Endothelial cell of umbilical vein (primary cell): ENCODE data around the gene MYBBP1A. TPM values are rescaled to one million over a fixed set of nuclear protein-coding genes. Genes with fewer than 3 reads are reported as not detected.

ENCODE experiments used
- BruUV-seq: library from RNA; stranded (reverse); fragments of 400-500 nt; replicated peaks from 2 replicates; lab custom pipeline; 2021; lab: Mats Ljungman, UMichigan
- CTCF ChIA-PET: fragments of 300-600, 350-600 bp; sonication (Branson Sonifier 250); formaldehyde crosslinking; loops from one replicate; lab custom pipeline; 2021; ENCODE audit warnings: antibody characterized with exemption, inconsistent platforms; lab: Charles Lee
- POLR2A ChIA-PET: fragments of 300-600, 350-600 bp; sonication (Branson Sonifier 250); formaldehyde crosslinking; loops from one replicate; lab custom pipeline; 2021; ENCODE audit warnings: antibody characterized with exemption, inconsistent platforms; lab: Charles Lee
- DNase-seq: peaks from one replicate; pipeline ENCODE4 v3.0.0-alpha.2; 2011; ENCODE audit warnings: low read depth, low spot score
- FAIRE-seq: peaks from 2 replicates; lab custom pipeline; 2011; peaks lifted over from hg19 to GRCh38; lab: Jason Lieb, UNC
- H2AFZ ChIP-seq: 2 replicates; pipeline ENCODE4 v1.6.0; 2012; ENCODE audit warnings: low read depth, low read length, control low read depth, inconsistent platforms
- H3K27ac ChIP-seq: 2 replicates; pipeline ENCODE4 v1.5.1; 2011; ENCODE audit warnings: low read depth, mild to moderate bottlenecking, control low read depth, low read length, moderate library complexity; ENCODE audit not compliant: insufficient read depth
- H3K27me3 ChIP-seq, 2 experiments: 2 replicates each; pipeline versions ENCODE4 v1.6.0 to v1.6.1; 2011; ENCODE audit warnings: low read length in 2 of 2, mixed read lengths in 1 of 2; ENCODE audit not compliant: control insufficient read depth in 2 of 2, insufficient read depth in 2 of 2
- H3K36me3 ChIP-seq, 2 experiments: 2 replicates in 1 of 2; 3 replicates in 1 of 2; pipeline ENCODE4 v1.5.1; 2011; ENCODE audit warnings: low read length in 2 of 2, mild to moderate bottlenecking in 1 of 2, moderate library complexity in 1 of 2; ENCODE audit not compliant: control insufficient read depth in 2 of 2, insufficient read depth in 2 of 2; ENCODE audit errors: extremely low read depth in 1 of 2
- H3K4me1 ChIP-seq: 3 replicates; pipeline ENCODE4 v1.5.1; 2011; ENCODE audit warnings: mild to moderate bottlenecking, low read length; ENCODE audit not compliant: control insufficient read depth, insufficient read depth; ENCODE audit errors: extremely low read depth
- H3K4me2 ChIP-seq: 2 replicates; pipeline ENCODE4 v1.6.1; 2011; ENCODE audit warnings: low read length, control low read depth, mixed read lengths; ENCODE audit not compliant: insufficient read depth
- H3K4me3 ChIP-seq, 3 experiments: fragments of 200-600 bp in 1 of 3; sonication (generic), shearing (Covaris generic) in 1 of 3; replicated peaks in 1 of 3; 2 replicates each; pipeline ENCODE4 v1.5.1; 2011 to 2016; ENCODE audit warnings: control low read depth in 3 of 3, low read length in 3 of 3, mild to moderate bottlenecking in 2 of 3, inconsistent platforms in 1 of 3, low read depth in 1 of 3, moderate library complexity in 1 of 3; ENCODE audit not compliant: insufficient read depth in 1 of 3
- H3K79me2 ChIP-seq: 2 replicates; pipeline ENCODE4 v1.6.0; 2012; ENCODE audit warnings: low read length, inconsistent platforms; ENCODE audit not compliant: control insufficient read depth, insufficient read depth
- H3K9ac ChIP-seq: replicated peaks from 2 replicates; pipeline ENCODE3; 2011; ENCODE audit warnings: low read length, control low read depth; ENCODE audit not compliant: insufficient read depth; ENCODE audit errors: extremely low read depth
- H3K9me1 ChIP-seq: replicated peaks from 3 replicates; pipeline ENCODE4 v1.6.0; 2011; ENCODE audit warnings: mild to moderate bottlenecking, low read length; ENCODE audit not compliant: control insufficient read depth, insufficient read depth; ENCODE audit errors: extremely low read depth
- H3K9me3 ChIP-seq: replicated peaks from 2 replicates; pipeline ENCODE4 v1.5.1; 2012; ENCODE audit warnings: low read length, inconsistent platforms; ENCODE audit not compliant: control insufficient read depth, insufficient read depth
- H4K20me1 ChIP-seq: replicated peaks from 2 replicates; pipeline ENCODE3; 2011; ENCODE audit warnings: mild to moderate bottlenecking, low read length; ENCODE audit not compliant: control insufficient read depth, insufficient read depth; ENCODE audit errors: extremely low read depth
- EZH2 ChIP-seq: IDR thresholded peaks from 2 replicates; pipeline ENCODE4 v1.6.1; 2012; ENCODE audit warnings: borderline replicate concordance, low read depth, mild to moderate bottlenecking, moderate library complexity, low read length, inconsistent platforms; ENCODE audit not compliant: severe bottlenecking
- FOS ChIP-seq: IDR thresholded peaks from 2 replicates; pipeline ENCODE4 v1.6.1; 2011; ENCODE audit warnings: mild to moderate bottlenecking, low read length, moderate library complexity, borderline replicate concordance; ENCODE audit not compliant: insufficient read depth
- GATA2 ChIP-seq: IDR thresholded peaks from 2 replicates; pipeline ENCODE4 v1.7.0; 2011; ENCODE audit warnings: low read depth, mild to moderate bottlenecking, moderate library complexity, mixed read lengths, low read length; ENCODE audit not compliant: insufficient read length, insufficient read depth
- JUN ChIP-seq: IDR thresholded peaks from 2 replicates; pipeline ENCODE4 v1.6.1; 2011; ENCODE audit warnings: borderline replicate concordance, low read depth; ENCODE audit not compliant: insufficient read length, insufficient read depth
- MYC ChIP-seq: IDR thresholded peaks from one replicate; pipeline ENCODE4 v1.6.1; 2011; ENCODE audit warnings: mild to moderate bottlenecking, low read depth, low read length
- POLR2A ChIP-seq: IDR thresholded peaks from 2 replicates; pipeline ENCODE4 v1.6.1; 2012; ENCODE audit warnings: low read depth, mild to moderate bottlenecking, control low read depth, low read length
- POLR2AphosphoS5 ChIP-seq: IDR thresholded peaks from 2 replicates; pipeline ENCODE4 v1.6.1; 2012; ENCODE audit warnings: low read depth, mild to moderate bottlenecking, control low read depth, low read length, moderate library complexity; ENCODE audit not compliant: insufficient read depth
- dilution Hi-C: fragments of 300-500 bp; cut with MboI; formaldehyde crosslinking; loops from one replicate; pipeline ENCODE4 v1.15.0; 2019; ENCODE audit warnings: low sequenced_read_pairs; ENCODE audit not compliant: extremely low pct_ligation_motif_present
- intact Hi-C: fragments of 100-400 bp; cut with micrococcal nuclease; formaldehyde crosslinking; loops from one replicate; pipeline ENCODE4 v1.10.0; 2022
- polyA plus RNA-seq, 4 experiments: library from polyadenylated mRNA; depleted of rRNA in 3 of 4; stranded (reverse) in 3 of 4; unstranded in 1 of 4; fragments of >200 nt; gene quantifications; 2 replicates each; pipeline versions ENCODE4 v1.2.1 to v1.2.3, GENCODE V29; 2011 to 2012; ENCODE audit warnings: missing spikeins in 1 of 4
- total RNA-seq: library from RNA; stranded (reverse); gene quantifications from 2 replicates; pipeline ENCODE4 v1.2.3, GENCODE V29; 2021
- TF ChIP-seq, protein P1 (sequence below), 2 donors: IDR thresholded peaks; 1 replicate in 1 of 2; 2 replicates in 1 of 2; pipeline ENCODE4 v1.5.1; 2011; ENCODE audit warnings: low read length in 2 of 2, mild to moderate bottlenecking in 2 of 2, moderate library complexity in 2 of 2, control low read depth in 1 of 2, inconsistent platforms in 1 of 2, low read depth in 1 of 2; ENCODE audit not compliant: insufficient read depth in 1 of 2; ENCODE audit errors: extremely low read depth in 1 of 2
- TF ChIP-seq, protein P2 (sequence below): IDR thresholded peaks from 2 replicates; pipeline ENCODE4 v1.6.1; 2011; ENCODE audit not compliant: insufficient read depth, insufficient read length

MYBBP1A gene
- total and polyA plus RNA-seq, 2 donors (not counting 3 experiments of a cell fraction or from before 2014, with no cell fraction given): 26.8 to 79.2 TPM

- peak overlapping the region; percentile 39 for H3K27ac ChIP-seq
Observed at GRCh38 chr17:4534515-4534914, 20.7 kb downstream of the MYBBP1A start.

More at GRCh38 chr17:4534515-4534914, 20.7 kb downstream of the MYBBP1A start:
- no peak overlapping the region for H3K4me2 ChIP-seq
- peaks cover 80% of the 10 kb centered on the region for H3K4me1 ChIP-seq
- TF ChIP-seq FOS: no peak
- TF ChIP-seq, protein P1, sequence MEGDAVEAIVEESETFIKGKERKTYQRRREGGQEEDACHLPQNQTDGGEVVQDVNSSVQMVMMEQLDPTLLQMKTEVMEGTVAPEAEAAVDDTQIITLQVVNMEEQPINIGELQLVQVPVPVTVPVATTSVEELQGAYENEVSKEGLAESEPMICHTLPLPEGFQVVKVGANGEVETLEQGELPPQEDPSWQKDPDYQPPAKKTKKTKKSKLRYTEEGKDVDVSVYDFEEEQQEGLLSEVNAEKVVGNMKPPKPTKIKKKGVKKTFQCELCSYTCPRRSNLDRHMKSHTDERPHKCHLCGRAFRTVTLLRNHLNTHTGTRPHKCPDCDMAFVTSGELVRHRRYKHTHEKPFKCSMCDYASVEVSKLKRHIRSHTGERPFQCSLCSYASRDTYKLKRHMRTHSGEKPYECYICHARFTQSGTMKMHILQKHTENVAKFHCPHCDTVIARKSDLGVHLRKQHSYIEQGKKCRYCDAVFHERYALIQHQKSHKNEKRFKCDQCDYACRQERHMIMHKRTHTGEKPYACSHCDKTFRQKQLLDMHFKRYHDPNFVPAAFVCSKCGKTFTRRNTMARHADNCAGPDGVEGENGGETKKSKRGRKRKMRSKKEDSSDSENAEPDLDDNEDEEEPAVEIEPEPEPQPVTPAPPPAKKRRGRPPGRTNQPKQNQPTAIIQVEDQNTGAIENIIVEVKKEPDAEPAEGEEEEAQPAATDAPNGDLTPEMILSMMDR (IDR thresholded peaks at IDR 0.05; ENCODE audit: extremely low read depth in 1 of 2, insufficient read depth in 1 of 2, low read depth in 1 of 2, low read length in 2 of 2): no peak
- TF ChIP-seq, protein P2, sequence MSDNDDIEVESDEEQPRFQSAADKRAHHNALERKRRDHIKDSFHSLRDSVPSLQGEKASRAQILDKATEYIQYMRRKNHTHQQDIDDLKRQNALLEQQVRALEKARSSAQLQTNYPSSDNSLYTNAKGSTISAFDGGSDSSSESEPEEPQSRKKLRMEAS: no peak
- no peak for TF ChIP-seq MYC
- no peak for TF ChIP-seq JUN
- TF ChIP-seq POLR2A: no peak
- no peak for TF ChIP-seq GATA2
- TF ChIP-seq POLR2AphosphoS5: no peak
- no peak for TF ChIP-seq EZH2
- POLR2A ChIA-PET: no interaction called here
- peak overlapping the region; percentile 1 for H3K9ac ChIP-seq
- no peaks in the 10 kb centered on the region for H3K9me3 ChIP-seq
- CTCF ChIA-PET: interaction anchor here (1.8 kb wide), 1 partner anchor 114 kb away, joined by 7 read pairs; no protein-coding TSS in a partner anchor
- FAIRE-seq: no peak
- intact Hi-C loops (no loop called here), dilution Hi-C loops (no loop called here)
- H3K4me3 ChIP-seq: no peak overlapping the region
- no peaks in the 10 kb centered on the region for H3K9me1 ChIP-seq
- no peak overlapping the region for H2AFZ ChIP-seq
- no peaks in the 10 kb centered on the region for H3K79me2 ChIP-seq
- no TSS peak for BruUV-seq
- DNase-seq: no peak
- no peaks in the 10 kb centered on the region for H4K20me1 ChIP-seq
- peaks cover 0 to 30% of the 10 kb centered on the region in 2 experiments for H3K36me3 ChIP-seq
- no peaks in the 10 kb centered on the region for H3K27me3 ChIP-seq
